HG03066 (cell line): ENCODE measurements around the gene ATP11B.
"Not testable (repeated sequence)": the region's sequence is repeated elsewhere in the genome, so short reads cannot be mapped to it uniquely, and the experiment has no call there.

Source experiments
- ATAC-seq: cut with Tn5 transposase; IDR thresholded peaks from one replicate; pipeline ENCODE4 v1.9.1; 2021; ENCODE audit warnings: low read depth; ENCODE audit not compliant: unreplicated experiment

The ATP11B gene

GRCh38 chr3:182822260-182822659 lies 29.0 kb downstream of the ATP11B start:
- not testable (repeated sequence) for ATAC-seq

DNA sequence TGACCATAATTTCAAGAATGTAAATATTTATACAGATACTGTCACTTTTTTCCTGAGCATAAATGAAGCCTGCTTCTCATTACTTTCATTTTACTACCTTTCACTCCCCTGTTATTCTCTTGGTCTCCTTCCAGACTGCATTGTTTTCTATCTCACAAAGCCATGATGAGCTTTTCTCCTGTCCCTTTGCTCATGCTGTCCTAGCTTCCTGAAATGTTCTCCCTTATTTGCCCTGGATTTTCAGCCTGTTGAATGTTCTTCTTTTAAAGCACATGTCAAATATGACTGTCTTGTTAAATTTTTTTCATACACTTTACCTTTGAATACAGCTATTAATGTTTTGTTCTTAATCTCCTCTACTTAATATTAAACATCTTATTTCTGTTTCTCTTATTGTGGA lies 31.7 kb downstream of the ATP11B start:
- ATAC-seq: no peak

DNA sequence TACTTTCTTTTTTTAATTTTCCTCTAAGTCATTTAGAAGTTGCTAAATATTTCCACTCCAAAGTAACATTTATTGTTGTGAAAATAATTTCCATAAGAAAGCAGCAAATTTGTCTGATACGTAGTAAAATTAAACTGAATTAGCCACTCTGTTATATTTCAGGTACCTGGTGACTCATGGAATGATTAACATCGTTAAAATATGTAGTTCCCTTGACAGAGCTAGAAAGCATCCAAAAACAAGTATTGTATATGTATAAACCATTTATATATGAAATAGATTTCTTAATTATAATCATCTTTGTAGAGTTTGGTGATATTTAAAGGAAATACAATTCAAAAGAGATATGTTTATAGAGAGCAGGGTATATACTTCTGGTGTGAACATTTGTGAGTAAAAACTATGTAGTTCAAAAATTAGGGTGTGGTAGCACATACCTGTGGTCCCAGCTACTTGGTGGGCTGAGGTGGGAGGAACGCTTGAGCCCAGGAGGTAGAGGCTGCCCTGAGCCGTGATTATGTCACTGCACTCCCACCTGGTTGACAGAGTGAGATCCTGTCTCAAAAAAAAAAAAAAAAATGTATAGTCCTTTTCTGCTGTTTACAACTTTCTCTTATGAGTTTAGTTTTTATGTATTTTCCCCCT lies 36.6 kb downstream of the ATP11B start:
- ATAC-seq: no peak

GRCh38 chr3:182837855-182838454 lies 44.7 kb downstream of the ATP11B start:
- no peak for ATAC-seq

- no peak for ATAC-seq
These were observed 50.2 kb downstream of the ATP11B start for GRCh38 chr3:182843478-182843877.

DNA sequence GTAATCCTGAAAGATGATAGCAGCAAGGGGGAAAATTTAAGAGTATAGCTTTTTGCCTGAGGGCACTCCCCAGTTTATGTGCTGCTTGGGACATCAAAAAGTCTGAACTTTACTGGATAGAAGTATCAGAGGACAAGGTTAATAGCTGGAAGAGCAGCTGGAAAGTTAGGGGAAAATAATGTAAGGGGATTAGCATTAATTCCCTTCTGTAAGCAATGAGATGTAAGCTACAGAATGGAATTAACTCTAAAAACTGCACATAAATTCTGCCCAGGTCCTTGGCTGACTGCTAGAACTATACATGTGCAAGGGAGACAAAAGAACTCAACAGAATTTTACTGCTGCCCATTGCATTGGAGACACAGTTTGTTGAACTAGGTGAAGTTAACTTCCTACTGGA lies 55.6 kb downstream of the ATP11B start:
- ATAC-seq: no peak

DNA sequence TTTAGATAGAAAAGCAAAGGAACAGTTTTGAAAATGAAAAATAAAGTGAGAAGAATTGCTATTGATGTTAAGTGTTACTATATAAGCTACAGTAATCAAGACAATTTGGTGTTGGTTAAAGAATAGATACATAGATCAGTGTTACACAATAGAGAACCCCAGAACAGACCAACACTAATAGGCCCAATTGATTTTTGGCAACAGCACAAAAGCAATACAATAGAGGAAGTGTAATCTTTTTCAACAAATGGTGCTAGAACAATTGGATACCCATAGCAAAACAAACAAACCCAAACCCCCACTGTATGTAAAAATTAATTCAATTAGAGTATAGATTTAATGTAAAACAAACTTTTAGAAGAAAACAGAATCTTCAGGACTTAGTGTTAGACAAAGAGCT lies 61.8 kb downstream of the ATP11B start:
- no peak for ATAC-seq

GRCh38 chr3:182861348-182861747 lies 68.0 kb downstream of the ATP11B start:
- ATAC-seq: no peak

DNA sequence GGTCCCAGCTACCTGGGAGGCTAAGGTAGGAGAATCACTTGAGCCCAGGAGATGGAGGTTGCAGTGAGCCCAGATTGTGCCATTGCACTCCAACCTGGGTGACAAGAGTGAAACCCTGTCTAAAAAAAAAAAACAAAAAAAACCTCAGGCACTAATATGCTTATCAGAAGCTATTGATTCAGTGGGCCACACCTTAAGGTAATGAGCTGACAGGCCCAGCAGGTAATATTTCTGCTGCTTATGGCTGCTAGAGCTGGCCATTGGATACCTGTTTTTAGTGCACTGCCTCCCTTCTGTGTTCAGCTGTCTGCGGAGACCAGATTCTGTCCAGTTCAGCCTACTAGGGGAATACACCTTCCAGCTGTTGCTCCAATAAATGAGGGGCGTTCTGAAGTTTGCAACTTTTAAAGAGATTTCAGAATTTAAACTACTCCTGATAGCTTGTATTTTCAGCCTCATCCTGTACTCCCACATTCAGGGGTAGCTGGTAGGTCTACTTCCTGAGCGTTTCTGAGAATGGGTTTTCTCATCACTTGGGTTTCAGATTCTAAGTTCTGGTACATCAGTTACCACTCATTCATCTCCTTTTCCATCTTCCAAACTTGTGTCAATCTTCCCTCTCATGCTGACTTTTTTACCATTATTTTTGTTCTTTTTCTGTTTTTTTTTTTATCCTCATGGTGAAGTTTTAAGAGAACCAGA lies 69.0 kb downstream of the ATP11B start:
- ATAC-seq: no peak

DNA sequence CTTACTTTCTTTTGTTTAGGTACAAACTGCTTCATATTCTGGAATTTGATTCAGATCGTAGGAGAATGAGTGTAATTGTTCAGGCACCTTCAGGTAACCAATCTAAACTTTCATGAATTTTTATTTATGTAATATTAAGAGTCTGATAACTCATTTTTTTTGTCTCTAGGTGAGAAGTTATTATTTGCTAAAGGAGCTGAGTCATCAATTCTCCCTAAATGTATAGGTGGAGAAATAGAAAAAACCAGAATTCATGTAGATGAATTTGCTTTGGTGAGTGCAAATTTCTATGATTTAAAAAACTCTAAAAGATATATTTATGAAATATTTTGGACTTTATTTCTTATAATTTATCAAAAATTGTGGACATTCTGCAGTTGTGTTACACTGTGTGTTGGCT lies 75.8 kb downstream of the ATP11B start:
- no peak for ATAC-seq

GRCh38 chr3:182870917-182871316 lies 77.6 kb downstream of the ATP11B start:
- not testable (repeated sequence) for ATAC-seq

DNA sequence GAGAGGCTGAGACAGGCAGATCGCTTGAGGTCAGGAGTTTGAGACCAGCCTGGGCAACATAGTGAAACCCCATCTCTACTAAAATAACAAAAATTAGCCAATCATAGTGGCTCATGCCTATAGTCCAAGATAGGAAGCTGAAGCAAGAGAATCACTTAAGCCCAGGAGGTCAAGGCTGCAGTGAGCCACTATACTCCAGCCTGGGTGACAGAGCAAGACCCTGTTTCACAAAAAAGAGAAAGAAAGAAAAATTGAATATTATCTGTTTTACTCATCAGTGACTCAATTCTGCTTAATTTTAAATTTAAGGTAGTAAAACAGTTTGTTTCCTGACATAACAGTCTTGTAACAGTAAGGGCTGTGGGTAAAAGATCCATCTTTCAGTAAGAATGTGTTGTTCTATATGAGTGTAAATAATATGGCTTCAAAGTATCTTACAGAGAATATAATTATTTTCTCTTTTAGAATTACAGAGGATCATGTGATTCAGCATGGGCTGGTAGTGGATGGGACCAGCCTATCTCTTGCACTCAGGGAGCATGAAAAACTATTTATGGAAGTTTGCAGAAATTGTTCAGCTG lies 85.8 kb downstream of the ATP11B start:
- ATAC-seq: no peak

DNA sequence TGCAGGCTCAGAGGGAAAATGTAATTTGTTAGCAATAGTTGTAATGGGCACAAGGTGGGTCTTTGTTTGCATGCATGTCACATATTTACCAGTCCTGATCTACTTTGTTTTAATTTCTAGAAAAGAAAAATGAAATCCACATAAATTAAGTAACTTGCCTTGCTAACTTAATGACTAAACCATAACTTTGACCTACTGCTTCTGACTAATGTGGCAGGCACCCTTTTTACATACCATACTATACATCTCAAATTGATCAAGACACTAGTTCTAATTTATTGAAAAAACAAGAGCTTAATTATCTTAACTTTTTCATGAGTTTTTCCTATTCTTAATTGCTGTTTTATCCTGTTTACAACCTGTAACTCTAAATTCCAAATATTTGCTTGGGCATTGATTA lies 93.2 kb downstream of the ATP11B start:
- ATAC-seq: no peak

DNA sequence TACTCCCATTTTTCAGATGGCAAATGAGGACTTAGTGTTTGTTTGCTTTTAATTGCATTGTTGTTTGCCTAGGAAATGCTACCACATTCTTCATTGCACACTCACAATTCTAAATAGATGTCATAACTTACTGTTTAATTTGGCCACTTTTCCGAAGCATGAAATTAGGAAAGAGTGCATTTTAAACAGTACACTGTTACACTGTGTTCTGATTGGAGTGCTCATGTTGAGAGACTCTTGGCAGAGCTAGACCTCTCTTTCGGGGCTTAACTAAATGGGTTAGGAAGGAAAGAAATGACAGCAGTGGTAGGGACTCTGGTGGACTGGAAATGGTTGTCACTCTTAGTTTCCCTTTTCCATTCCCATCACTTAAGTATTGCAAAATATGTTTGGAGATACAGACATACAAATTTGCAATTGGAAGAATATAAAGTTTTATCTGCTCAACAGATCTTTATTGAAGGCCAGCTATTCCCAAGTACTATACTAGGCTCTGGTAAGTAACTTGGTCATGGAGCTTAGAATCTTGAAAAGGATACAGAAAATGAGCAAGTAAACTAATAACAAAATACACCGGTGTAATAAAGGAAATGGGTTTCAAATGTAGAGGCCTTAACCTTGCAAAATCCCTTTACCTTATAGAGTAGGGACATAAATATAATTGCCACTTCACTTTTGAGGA lies 96.8 kb downstream of the ATP11B start:
- no peak for ATAC-seq

DNA sequence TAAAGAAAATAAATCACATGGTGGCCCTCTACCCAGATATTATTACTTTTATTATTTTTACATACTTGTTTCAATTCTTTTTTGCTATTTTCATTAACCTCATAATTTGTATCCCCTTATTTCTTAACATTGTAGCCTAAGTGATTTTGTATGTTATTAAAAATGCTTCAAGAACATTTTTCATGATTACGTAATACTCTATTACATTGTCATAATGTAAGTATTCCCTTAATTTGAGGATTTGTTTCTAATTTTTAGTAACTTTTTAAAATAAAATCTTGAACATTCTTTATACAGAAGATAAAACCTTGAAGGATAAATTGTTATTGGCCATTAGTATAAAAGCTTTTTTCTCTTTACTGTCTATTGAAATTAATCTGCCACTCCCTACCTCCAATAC lies 98.1 kb downstream of the ATP11B start:
- no peak for ATAC-seq

- ATAC-seq: no peak
These were observed 98.9 kb downstream of the ATP11B start for GRCh38 chr3:182892226-182892625.

DNA sequence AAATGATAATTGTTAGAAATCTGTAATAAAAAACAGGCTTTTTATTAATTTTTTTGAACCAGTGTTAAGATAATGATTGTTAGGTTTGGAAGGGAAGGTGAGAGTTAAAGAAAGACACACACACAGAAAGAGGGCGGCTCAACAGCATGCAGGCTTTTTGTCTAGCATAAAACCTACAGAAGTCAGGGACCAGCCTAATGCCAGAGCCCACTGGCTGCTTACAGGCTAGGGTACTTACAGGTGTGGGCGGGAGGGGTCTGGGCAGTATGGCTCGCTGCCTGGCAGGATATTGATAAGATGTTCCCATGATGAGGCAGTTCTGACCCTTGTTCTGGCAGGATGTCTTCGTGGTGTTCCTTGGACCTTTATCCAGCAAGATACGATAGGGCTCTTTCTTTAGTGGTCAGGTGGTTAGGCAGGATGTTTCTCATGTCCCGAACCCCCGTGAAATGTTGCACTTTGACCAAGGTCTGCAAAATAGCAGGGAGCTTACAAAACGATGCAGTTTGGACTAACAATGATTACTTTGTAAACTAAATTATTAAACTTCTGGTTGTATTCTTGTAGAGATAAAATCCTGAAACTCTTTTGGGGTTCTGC lies 102.3 kb downstream of the ATP11B start:
- no peak for ATAC-seq

DNA sequence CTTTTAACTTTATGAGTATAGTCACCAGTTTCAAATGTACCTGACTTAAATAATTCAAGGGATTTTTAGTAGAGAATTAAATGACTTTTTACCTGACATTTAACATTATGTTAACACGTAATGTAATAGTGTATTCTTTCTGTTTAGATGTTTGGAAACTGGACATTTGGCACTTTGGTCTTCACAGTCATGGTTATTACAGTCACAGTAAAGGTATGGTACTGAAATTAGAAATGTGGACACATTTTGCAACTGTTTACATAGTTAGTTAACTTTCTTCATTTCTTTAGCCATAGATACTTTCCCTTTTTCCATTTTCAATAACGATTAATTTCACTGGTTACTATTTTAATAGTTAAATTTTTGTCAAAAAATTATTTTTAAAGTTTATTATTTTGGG lies 103.2 kb downstream of the ATP11B start:
- ATAC-seq: no peak

- no peak for ATAC-seq
These were observed 108.9 kb downstream of the ATP11B start for GRCh38 chr3:182902236-182902635.

DNA sequence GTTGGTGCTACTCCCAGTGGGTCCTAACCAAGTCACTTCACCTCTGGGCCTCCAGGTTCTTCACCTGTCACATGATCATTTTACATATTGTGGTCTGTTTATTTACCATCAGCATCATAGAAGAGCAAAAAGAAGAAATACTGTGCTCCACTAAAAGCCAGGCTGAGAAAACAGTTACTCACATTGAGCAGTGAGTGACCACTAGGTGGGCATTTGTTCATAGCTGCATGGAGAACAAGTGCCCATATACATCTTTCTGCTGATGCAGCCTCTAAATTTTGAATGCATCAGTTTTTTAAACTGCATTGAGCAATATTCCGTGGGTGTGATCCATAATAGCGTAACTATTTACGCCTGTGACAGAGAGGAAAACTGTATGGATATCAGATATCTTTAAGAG lies 110.9 kb downstream of the ATP11B start:
- ATAC-seq: no peak

GRCh38 chr3:182905623-182906022 lies 112.3 kb downstream of the ATP11B start:
- ATAC-seq: no peak
